GM23248 (cell line): Measurements from ENCODE around the gene SUPT7L. TPM values are rescaled to one million over a fixed set of nuclear protein-coding genes. Genes with fewer than 3 reads are reported as not detected.

Experiments used
- DNase-seq: peaks from one replicate; pipeline ENCODE4 v3.0.0-alpha.2; 2015
- H2AFZ ChIP-seq: fragments of 200-600 bp; sonication (generic); 2 replicates; pipeline ENCODE4 v1.6.1; 2016; ENCODE audit warnings: antibody characterized with exemption
- H3F3A ChIP-seq: fragments of 200-600 bp; sonication (generic); 2 replicates; pipeline ENCODE4 v1.6.1; 2016; ENCODE audit warnings: mild to moderate bottlenecking, antibody characterized with exemption, mixed run types; ENCODE audit not compliant: insufficient read depth
- H3K27ac ChIP-seq: fragments of 200-600 bp; sonication (generic); 2 replicates; pipeline ENCODE4 v1.5.1; 2016; ENCODE audit warnings: mild to moderate bottlenecking
- H3K27me3 ChIP-seq: fragments of 200-600 bp; sonication (generic); replicated peaks from 2 replicates; pipeline ENCODE4 v1.6.1; 2016; ENCODE audit warnings: mild to moderate bottlenecking; ENCODE audit not compliant: insufficient read depth
- H3K36me3 ChIP-seq: fragments of 200-600 bp; sonication (generic); 2 replicates; pipeline ENCODE4 v1.6.1; 2016; ENCODE audit warnings: low read depth, mild to moderate bottlenecking
- H3K4me1 ChIP-seq: fragments of 200-600 bp; sonication (generic); 2 replicates; pipeline ENCODE4 v1.6.1; 2016; ENCODE audit warnings: mild to moderate bottlenecking; ENCODE audit not compliant: insufficient read depth
- H3K4me2 ChIP-seq: fragments of 200-600 bp; sonication (generic); one replicate; pipeline ENCODE4 v1.6.1; 2016; ENCODE audit warnings: mild to moderate bottlenecking; ENCODE audit not compliant: unreplicated experiment
- H3K4me3 ChIP-seq: fragments of 200-600 bp; sonication (generic); 2 replicates; pipeline ENCODE4 v1.5.1; 2016; ENCODE audit warnings: mild to moderate bottlenecking
- H3K79me2 ChIP-seq: fragments of 200-600 bp; sonication (generic); 2 replicates; pipeline ENCODE4 v1.6.1; 2016; ENCODE audit warnings: mild to moderate bottlenecking; ENCODE audit not compliant: insufficient read depth
- H3K9ac ChIP-seq: fragments of 200-600 bp; sonication (generic); 2 replicates; pipeline ENCODE4 v1.6.1; 2016; ENCODE audit warnings: mild to moderate bottlenecking
- H3K9me2 ChIP-seq: fragments of 200-600 bp; sonication (generic); 2 replicates; pipeline ENCODE4 v1.6.1; 2016; ENCODE audit warnings: mixed run types, mild to moderate bottlenecking, moderate library complexity; ENCODE audit not compliant: insufficient read depth
- H3K9me3 ChIP-seq: fragments of 200-600 bp; sonication (generic); one replicate; pipeline ENCODE4 v1.6.1; 2017; ENCODE audit warnings: low read depth
- H4K20me1 ChIP-seq: fragments of 200-600 bp; sonication (generic); 2 replicates; pipeline ENCODE4 v1.6.0; 2016; ENCODE audit not compliant: insufficient read depth
- EZH2 ChIP-seq: fragments of 200-600 bp; sonication (generic); IDR thresholded peaks from 2 replicates; pipeline ENCODE4 v1.6.1; 2018; ENCODE audit warnings: antibody characterized with exemption, mild to moderate bottlenecking; ENCODE audit not compliant: insufficient read depth, poor library complexity, severe bottlenecking
- EZH2phosphoT487 ChIP-seq: fragments of 200-600 bp; sonication (generic); IDR thresholded peaks from 2 replicates; pipeline ENCODE4 v1.6.1; 2018; ENCODE audit warnings: antibody characterized with exemption, moderate library complexity, mild to moderate bottlenecking, low read depth; ENCODE audit not compliant: insufficient read depth
- WGBS, 2 experiments: methylation state at CpG; one replicate each; pipeline ENCODE4 v1.1.6; 2015 to 2017; ENCODE audit warnings: low lambda C conversion rate in 2 of 2, low coverage in 1 of 2; ENCODE audit errors: missing lambda C conversion rate in 2 of 2; 5-methylcytosine and 5-hydroxymethylcytosine counted together
- in situ Hi-C: fragments of 300-500 bp; cut with MboI; formaldehyde crosslinking; loops from 2 replicates; pipeline ENCODE4 v1.15.0; 2020
- polyA plus RNA-seq: library from polyadenylated mRNA; unstranded; fragments of >200 nt; fragmentation: Nextera tagmentation; extraction: Ambion mirVana; gene quantifications from 2 replicates; pipeline ENCODE4 v1.2.1, GENCODE V29; 2016
- small RNA-seq: library from RNA; depleted of rRNA; stranded (forward); fragments of <200 nt; gene quantifications from one replicate; pipeline ENCODE3, GENCODE V24; 2014; ENCODE audit warnings: low read depth, low replicate concordance
- total RNA-seq: library from RNA; depleted of rRNA; stranded (reverse); fragments of >200 nt; shearing (Covaris generic); gene quantifications from 2 replicates; pipeline ENCODE4 v1.2.3, GENCODE V29; 2014; rRNA removed

Gene SUPT7L
- total and polyA plus RNA-seq, 2 experiments from 2014 or later: 23.3 to 24.6 TPM

GRCh38 chr2:27606611-27607010 lies 56.8 kb downstream of the SUPT7L start:
- Histone ChIP-seq H3K27ac (peak overlapping the region; percentile 17; the same call in 1 of the 2 replicates), H4K20me1 (no peaks in the 10 kb centered on the region), H3K4me2 (no peak overlapping the region), H3K79me2 (peaks cover 11% of the 10 kb centered on the region; the same call in 1 of the 2 replicates), H3K4me3 (no peak overlapping the region), H3K9ac (no peak overlapping the region), H3K36me3 (peaks cover 25% of the 10 kb centered on the region; the same call in 1 of the 2 replicates), H3K4me1 (no peaks in the 10 kb centered on the region), H3K9me3 (no peaks in the 10 kb centered on the region), H2AFZ (no peak overlapping the region), H3F3A (peaks cover 11% of the 10 kb centered on the region), H3K9me2 (no peaks in the 10 kb centered on the region), H3K27me3 (no peaks in the 10 kb centered on the region)
- 85 to 89% methylated on average over 2 of the region's 2 CpGs for WGBS, 2 experiments
- in situ Hi-C loops: no loop called here
- DNase-seq: peak; percentile 52
- TF ChIP-seq EZH2 (no peak), EZH2phosphoT487 (no peak)

Small RNA genes lying within 50 kb of the gene (small RNA-seq; reads per million reads assigned to genes)
- gene RF00340: not detected

Other genes starting within 250 kb of the SUPT7L start
- 145 and 165 TPM in 2 replicates for gene NRBP1, start 235.0 kb downstream of the SUPT7L start, total RNA-seq
- gene NRBP1, start 235.0 kb downstream of the SUPT7L start, polyA plus RNA-seq: 201 and 219 TPM in 2 replicates
- gene KRTCAP3, start 221.2 kb downstream of the SUPT7L start, total RNA-seq: not detected in 2 replicates
- gene KRTCAP3, start 221.2 kb downstream of the SUPT7L start, polyA plus RNA-seq: 0.56 and 0.67 TPM in 2 replicates
- gene IFT172, start 173.9 kb downstream of the SUPT7L start, total RNA-seq: 9.9 and 19.9 TPM in 2 replicates
- 8.1 and 8.6 TPM in 2 replicates for gene IFT172, start 173.9 kb downstream of the SUPT7L start, polyA plus RNA-seq
- 24.2 and 31.2 TPM in 2 replicates for gene FNDC4, start 168.4 kb downstream of the SUPT7L start, total RNA-seq
- gene FNDC4, start 168.4 kb downstream of the SUPT7L start, polyA plus RNA-seq: 18.2 and 20.2 TPM in 2 replicates
- gene GCKR, start 166.8 kb downstream of the SUPT7L start, total RNA-seq: 0.11 TPM in 1 of 2 replicates, not detected in the other
- gene GCKR, start 166.8 kb downstream of the SUPT7L start, polyA plus RNA-seq: 0.59 and 0.71 TPM in 2 replicates
- 13.3 and 16.1 TPM in 2 replicates for gene ZNF512, start 80.6 kb downstream of the SUPT7L start, total RNA-seq
- gene ZNF512, start 80.6 kb downstream of the SUPT7L start, polyA plus RNA-seq: 13.7 and 16.7 TPM in 2 replicates
- gene CCDC121, start 34.6 kb downstream of the SUPT7L start, total RNA-seq: 1.6 and 3.4 TPM in 2 replicates
- gene CCDC121, start 34.6 kb downstream of the SUPT7L start, polyA plus RNA-seq: 0.50 and 0.87 TPM in 2 replicates
- 24.7 and 25.1 TPM in 2 replicates for gene GPN1, start 34.6 kb downstream of the SUPT7L start, total RNA-seq
- gene GPN1, start 34.6 kb downstream of the SUPT7L start, polyA plus RNA-seq: 41.4 and 42.4 TPM in 2 replicates
- gene SLC4A1AP, start 275 bp upstream of the SUPT7L start, total RNA-seq: 21.0 and 23.9 TPM in 2 replicates
- 22.4 and 24.4 TPM in 2 replicates for gene SLC4A1AP, start 275 bp upstream of the SUPT7L start, polyA plus RNA-seq
- 24.2 and 70.8 TPM in 2 replicates for gene MRPL33, start 108.1 kb upstream of the SUPT7L start, total RNA-seq
- 338 and 340 TPM in 2 replicates for gene MRPL33, start 108.1 kb upstream of the SUPT7L start, polyA plus RNA-seq
- gene RBKS, start 226.8 kb upstream of the SUPT7L start, total RNA-seq: 2.8 and 3.0 TPM in 2 replicates
- gene RBKS, start 226.8 kb upstream of the SUPT7L start, polyA plus RNA-seq: 3.6 and 4.0 TPM in 2 replicates
- gene BABAM2, start 227.1 kb upstream of the SUPT7L start, total RNA-seq: 22.8 and 35.2 TPM in 2 replicates
- gene BABAM2, start 227.1 kb upstream of the SUPT7L start, polyA plus RNA-seq: 45.6 and 46.1 TPM in 2 replicates